Measurements from ENCODE around the gene APC. TPM values are rescaled to one million over a fixed set of nuclear protein-coding genes. Genes with fewer than 3 reads are reported as not detected.

The APC gene
- total RNA-seq, 2 donors from 2014 or later, result 36.8 to 37.1 TPM

- no peak for DNase-seq
- peak in 1 of 2 donors; percentile 42 for ATAC-seq
- intact Hi-C loops (cut with DNase I), result no loop called here
Measured at GRCh38 chr5:112762113-112762810, 24.6 kb downstream of the APC start.

GRCh38 chr5:112763165-112763564 is 25.5 kb downstream of the APC start:
- DNase-seq (no peak), ATAC-seq (no peak)
- intact Hi-C loops (cut with DNase I), result no loop called here

GRCh38 chr5:112772124-112772523 is 34.4 kb downstream of the APC start:
- DNase-seq (no peak), ATAC-seq (no peak)
- intact Hi-C loops (cut with DNase I), result no loop called here

GRCh38 chr5:112776301-112776856 is 38.7 kb downstream of the APC start:
- DNase-seq (no peak), ATAC-seq (no peak)
- intact Hi-C loops (cut with DNase I), result no loop called here

GRCh38 chr5:112779531-112779930 is 41.8 kb downstream of the APC start:
- intact Hi-C loops (cut with DNase I), result no loop called here

GRCh38 chr5:112784726-112785125 is 47.0 kb downstream of the APC start:
- intact Hi-C loops (cut with DNase I), result no loop called here
- DNase-seq (no peak), ATAC-seq (no peak)

More at GRCh38 chr5:112779531-112779930, 41.8 kb downstream of the APC start:
- ATAC-seq, result no peak
- DNase-seq, result no peak

GRCh38 chr5:112787261-112787660 is 49.6 kb downstream of the APC start:
- intact Hi-C loops (cut with DNase I), result no loop called here
- ATAC-seq (no peak), DNase-seq (no peak)

GRCh38 chr5:112787896-112788295 is 50.2 kb downstream of the APC start:
- intact Hi-C loops (cut with DNase I), result no loop called here
- ATAC-seq (no peak), DNase-seq (no peak)

GRCh38 chr5:112793201-112793600 is 55.5 kb downstream of the APC start:
- intact Hi-C loops (cut with DNase I), result no loop called here
- ATAC-seq (no peak), DNase-seq (no peak)

GRCh38 chr5:112794410-112794809 is 56.7 kb downstream of the APC start:
- DNase-seq (peak; percentile 38), ATAC-seq (peak; percentile 84 to 86)
- intact Hi-C loops (cut with DNase I), result no loop called here

- ATAC-seq, result no peak
- intact Hi-C loops (cut with DNase I), result no loop called here
- no peak for DNase-seq
Measured at GRCh38 chr5:112795342-112795741, 57.7 kb downstream of the APC start.

GRCh38 chr5:112795944-112796678 is 58.4 kb downstream of the APC start:
- DNase-seq, result no peak
- intact Hi-C loops (cut with DNase I), result no loop called here
- ATAC-seq, result no peak

GRCh38 chr5:112799661-112800060 is 62.0 kb downstream of the APC start:
- ATAC-seq, result no peak
- intact Hi-C loops (cut with DNase I), result no loop called here
- no peak for DNase-seq

- ATAC-seq (no peak), DNase-seq (no peak)
- intact Hi-C loops (cut with DNase I), result no loop called here
Measured at GRCh38 chr5:112800891-112801290, 63.2 kb downstream of the APC start.

GRCh38 chr5:112811023-112811422 is 73.3 kb downstream of the APC start:
- intact Hi-C loops (cut with DNase I), result no loop called here
- peak; percentile 86 to 92 for ATAC-seq
- DNase-seq, result no peak

- intact Hi-C loops (cut with DNase I), result no loop called here
- DNase-seq, result no peak
- no peak for ATAC-seq
Measured at GRCh38 chr5:112812549-112812948, 74.9 kb downstream of the APC start.

GRCh38 chr5:112820246-112820645 is 82.6 kb downstream of the APC start:
- intact Hi-C loops (cut with DNase I), result no loop called here
- DNase-seq (no peak), ATAC-seq (no peak)

GRCh38 chr5:112822456-112822855 is 84.8 kb downstream of the APC start:
- ATAC-seq (no peak), DNase-seq (no peak)
- intact Hi-C loops (cut with DNase I), result no loop called here

GRCh38 chr5:112823181-112823580 is 85.5 kb downstream of the APC start:
- DNase-seq, result no peak
- intact Hi-C loops (cut with DNase I), result no loop called here
- no peak for ATAC-seq

GRCh38 chr5:112823656-112824055 is 86.0 kb downstream of the APC start:
- intact Hi-C loops (cut with DNase I), result no loop called here
- ATAC-seq (no peak), DNase-seq (no peak)

- intact Hi-C loops (cut with DNase I), result no loop called here
- DNase-seq (no peak), ATAC-seq (no peak)
Measured at GRCh38 chr5:112824197-112824596, 86.5 kb downstream of the APC start.
